Stimulated activated CD8-positive, alpha-beta memory T cell treated with anti-CD3 and anti-CD28 coated beads, Interleukin-12 subunit alpha, Interleukin-12 subunit beta, amount 100 ng/mL, for 24 hours (primary cell): ENCODE measurements around the gene KIF26B.
"Not testable (repeated sequence)": the region's sequence is repeated elsewhere in the genome, so short reads cannot be mapped to it uniquely, and the experiment has no call there.

Experiments
- DNase-seq: peaks from one replicate; pipeline ENCODE4 v3.0.0-alpha.2; 2020; ENCODE audit errors: extremely low read depth

The KIF26B gene

DNA sequence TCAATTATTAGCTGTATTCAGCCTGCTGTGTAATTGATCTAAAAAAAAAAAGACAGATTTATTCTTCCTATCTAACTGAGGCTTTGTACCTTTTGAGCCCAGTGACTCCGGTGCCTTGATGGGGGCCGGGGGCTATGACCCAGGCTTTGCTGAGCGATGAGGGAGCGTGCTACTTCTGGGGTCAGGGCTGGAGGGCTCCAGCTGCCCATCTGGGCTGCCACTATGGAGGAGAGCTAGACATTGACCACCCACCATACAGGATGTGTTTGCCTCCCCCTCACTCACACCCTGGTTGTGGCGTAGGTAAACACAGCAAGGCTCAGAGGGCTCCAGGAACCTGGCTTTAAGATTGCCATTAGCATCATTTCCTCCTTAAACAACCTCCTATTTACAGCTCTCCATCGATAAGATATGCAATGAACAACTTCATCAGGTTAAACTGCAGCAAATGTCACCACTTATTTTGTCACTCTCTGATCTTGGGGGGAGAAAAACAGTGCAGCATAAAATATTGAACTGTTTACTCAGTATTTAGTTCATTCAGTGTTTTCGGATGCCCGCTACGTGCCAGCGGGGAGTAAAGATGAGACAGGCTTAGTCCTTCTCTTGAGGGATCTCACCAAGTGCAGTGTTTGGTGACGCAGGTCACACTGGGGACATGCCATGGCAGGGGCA lies 231.6 kb downstream of the KIF26B start:
- DNase-seq: no peak

GRCh38 chr1:245388687-245389086 lies 233.9 kb downstream of the KIF26B start:
- DNase-seq: no peak

- no peak for DNase-seq
Measured at GRCh38 chr1:245389873-245390272, 235.1 kb downstream of the KIF26B start.

GRCh38 chr1:245390975-245391374 lies 236.2 kb downstream of the KIF26B start:
- no peak for DNase-seq

GRCh38 chr1:245393694-245394093 lies 238.9 kb downstream of the KIF26B start:
- no peak for DNase-seq

DNA sequence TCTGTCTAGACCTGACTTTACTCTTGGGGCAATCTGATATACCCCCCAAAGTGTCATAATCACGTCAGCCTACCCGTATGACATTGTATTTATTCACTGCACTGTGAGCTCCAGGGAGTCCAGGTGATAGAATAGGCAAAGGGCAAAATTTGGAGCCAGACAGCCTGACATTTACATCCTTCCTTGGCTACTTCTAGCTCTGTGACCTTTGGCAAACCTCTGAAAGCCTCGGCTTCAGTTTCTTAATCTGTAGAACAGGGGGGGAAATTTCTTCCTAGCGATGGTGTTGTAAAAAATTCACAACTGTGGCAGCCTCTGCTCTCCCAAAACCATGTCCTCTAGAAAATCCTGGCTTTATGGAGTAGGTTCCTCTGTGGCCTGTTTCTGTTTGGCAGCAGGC lies 240.9 kb downstream of the KIF26B start:
- no peak for DNase-seq

DNA sequence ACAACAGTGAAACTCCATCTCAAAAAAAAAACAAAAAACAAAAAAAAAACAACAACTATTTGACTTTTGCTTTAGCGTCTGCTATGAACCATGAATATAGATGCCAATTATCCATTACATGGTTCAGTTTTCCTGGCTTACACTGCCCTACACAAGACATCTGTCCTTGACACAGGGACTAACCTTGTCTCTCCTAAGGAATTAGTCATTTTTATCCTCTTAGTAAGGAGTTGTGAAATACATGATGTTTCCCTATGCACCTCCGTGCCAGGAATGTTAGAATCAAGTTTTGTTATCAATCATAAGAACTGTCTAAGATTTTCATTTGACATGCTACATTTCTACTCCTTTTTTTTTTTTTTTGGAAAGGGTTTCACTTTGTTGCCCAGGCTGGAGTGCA lies 241.8 kb downstream of the KIF26B start:
- no peak for DNase-seq

- DNase-seq: no peak
Measured at GRCh38 chr1:245397771-245398170, 243.0 kb downstream of the KIF26B start.

DNA sequence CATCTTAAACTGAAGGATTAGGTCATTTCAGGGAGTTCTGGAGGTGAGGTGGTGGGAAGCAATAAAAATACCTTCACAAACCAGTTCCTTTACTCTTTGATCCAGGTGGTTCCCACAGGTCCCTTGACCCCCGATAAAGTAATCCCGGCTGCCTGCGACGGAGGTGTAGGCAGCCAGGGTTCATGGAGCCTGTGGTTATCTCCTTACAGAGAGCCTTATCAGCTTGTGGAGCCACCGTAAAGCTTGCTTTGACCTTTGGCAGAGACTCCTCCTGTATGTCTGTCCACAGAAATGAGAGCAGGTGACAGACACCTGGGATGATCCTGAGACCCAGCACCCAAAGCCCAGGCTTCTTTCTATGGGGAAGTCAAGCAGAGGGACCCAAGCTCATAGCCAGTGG lies 243.4 kb downstream of the KIF26B start:
- no peak for DNase-seq

GRCh38 chr1:245401881-245402587 lies 247.2 kb downstream of the KIF26B start:
- no peak for DNase-seq

DNA sequence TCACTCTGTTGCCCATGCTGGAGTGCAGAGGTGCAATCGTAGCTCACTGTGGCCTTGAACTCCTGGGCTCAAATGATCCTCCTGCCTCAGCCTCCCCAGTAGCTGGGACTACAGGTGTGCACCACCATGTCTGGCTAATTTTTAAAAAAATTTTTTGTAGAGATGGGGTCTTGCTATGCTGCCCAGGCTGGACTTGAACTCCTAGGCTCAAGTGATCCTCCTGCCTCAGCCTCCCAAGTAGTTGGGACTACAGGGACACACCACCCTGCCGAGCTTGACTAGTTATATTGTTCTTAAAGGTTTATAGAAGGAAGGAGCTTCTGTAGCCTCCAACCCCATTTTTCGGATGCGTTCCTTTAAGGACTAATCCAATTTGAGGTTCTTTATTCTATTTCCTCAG lies 248.2 kb downstream of the KIF26B start:
- not testable (repeated sequence) for DNase-seq

DNA sequence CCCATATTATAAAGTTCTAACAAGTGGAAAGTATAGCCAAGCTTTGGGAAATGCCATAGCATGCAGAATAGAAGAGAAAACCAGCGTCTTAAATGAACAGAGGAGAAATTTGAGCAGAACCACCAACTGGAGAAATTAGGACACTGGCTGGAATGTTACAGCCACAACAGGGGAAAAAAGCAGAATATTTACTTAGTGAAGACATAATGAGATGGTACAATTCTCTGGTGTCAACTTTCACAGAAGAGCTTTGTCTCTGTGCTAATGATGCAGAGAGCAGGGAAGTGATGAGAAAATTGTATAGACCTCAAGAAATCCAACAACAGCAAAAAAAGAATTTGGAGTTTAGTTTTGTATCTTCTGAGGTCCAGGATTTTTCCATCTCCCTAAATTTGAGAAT lies 249.7 kb downstream of the KIF26B start:
- no peak for DNase-seq

DNA sequence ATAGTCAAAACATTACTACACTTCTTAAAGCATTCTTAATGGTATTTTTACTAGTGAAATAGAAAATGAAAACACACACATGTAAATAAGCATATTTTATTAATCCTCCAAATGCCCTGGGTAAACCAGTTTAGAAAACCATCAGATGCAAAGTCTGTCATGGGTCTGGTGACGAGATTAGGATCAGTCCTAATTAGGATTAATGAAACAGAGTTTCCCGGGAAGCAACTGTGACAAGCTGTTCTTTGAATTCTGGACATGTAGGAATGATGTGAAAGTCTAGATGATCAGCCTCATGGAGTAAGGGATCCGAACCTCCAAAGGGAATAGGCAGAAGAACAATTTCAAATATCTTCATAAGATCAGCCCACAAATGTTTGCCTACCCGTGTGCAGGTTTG lies 250.2 kb downstream of the KIF26B start:
- no peak for DNase-seq

DNA sequence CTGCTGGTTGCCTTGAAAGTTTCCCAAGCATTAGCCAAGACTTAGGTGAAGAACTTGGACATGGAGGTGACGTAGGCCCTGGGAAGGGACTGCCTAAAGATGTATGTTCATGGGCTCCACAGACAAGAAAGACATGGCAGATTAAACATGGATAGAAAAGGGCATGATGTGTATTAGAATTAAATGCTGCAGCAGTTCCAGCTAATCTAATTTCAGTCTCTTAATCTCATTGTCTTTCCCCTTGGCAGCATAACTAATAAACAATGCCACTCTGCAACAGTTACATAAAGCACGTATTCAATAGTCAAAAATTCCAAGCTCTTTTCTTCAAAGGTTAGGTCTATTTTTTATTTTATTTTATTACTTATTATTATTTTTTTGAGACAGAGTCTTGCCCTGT lies 251.6 kb downstream of the KIF26B start:
- no peak for DNase-seq

GRCh38 chr1:245407983-245408382 lies 253.2 kb downstream of the KIF26B start:
- no peak for DNase-seq

- no peak for DNase-seq
Measured at GRCh38 chr1:245409341-245410195, 254.8 kb downstream of the KIF26B start.

DNA sequence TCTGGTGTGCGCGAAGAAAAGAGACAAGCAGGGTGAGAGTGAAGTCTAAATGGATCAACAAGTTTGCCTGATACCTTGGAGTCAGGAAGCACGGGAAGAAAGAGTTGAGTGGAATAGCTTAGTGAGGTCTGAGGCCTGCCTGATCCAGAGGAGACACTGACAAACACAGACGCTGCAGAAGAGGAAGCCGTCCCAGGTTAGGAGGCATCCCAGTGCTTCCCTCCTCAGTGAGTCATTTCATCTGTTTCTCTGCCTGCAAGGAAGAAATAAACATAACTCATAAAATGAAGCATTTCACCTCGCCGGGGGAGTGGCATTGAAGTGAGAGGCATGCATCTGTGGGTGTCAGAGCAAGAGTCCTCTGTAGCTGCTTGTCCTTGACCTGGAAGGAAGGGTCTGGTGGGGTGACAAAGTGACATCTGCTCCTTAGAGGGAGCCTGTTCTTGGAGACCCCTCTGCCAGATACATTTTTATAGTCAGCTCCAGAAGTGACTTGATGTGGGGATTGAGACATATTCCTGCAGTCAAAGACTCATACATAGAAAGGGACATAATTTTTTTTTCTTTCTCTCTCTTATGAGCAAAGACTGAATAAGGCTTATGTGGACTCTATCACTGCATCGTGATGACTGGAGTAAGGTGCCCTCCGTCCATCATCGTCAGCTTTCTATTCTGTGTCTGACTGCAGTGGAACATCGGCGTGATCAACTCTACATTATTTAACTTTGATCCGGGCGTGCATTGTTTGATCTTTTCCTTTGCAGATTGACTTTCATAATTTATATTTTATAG lies 256.7 kb downstream of the KIF26B start:
- no peak for DNase-seq

DNA sequence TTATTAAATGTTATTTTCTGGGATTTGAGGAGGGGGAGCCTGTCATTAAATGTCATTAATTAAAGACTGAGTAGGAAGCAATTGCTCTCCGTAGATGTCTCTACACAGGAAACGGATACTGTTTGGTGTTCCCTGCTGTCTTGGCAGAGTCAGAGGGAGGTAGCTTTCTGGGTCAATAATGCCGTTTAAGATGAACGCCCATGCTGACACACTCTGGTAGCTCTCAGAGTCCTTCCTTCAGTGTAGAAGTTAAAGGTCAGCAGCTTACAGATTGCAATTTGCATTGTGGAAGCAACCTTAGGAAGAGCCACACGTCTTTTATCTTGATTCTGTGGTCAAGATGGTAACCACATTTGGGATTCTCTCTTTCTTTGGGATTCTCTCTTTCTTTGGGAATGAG lies 257.5 kb downstream of the KIF26B start:
- no peak for DNase-seq

- DNase-seq: no peak
Measured at GRCh38 chr1:245416781-245417180, 262.0 kb downstream of the KIF26B start.

DNA sequence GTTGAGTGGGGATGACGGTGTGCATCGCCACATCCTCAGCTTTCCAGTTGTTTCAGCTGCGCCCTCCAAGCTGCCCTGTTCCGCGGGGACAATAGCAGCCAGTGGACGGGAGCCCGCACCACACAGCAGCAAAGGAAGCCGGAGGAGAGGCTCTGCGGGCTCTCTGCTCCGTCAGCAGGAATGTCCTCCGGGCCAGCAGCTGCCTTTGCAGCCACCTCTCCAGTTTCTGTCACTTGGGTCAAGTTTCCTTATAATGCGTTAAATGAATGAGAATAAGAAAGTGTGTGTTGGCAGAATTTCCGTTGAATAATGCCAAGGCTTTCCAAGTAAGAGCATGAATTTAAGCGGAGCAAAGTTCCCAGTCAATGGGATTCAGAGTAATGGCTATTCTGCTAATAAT lies 263.3 kb downstream of the KIF26B start:
- DNase-seq: no peak

DNA sequence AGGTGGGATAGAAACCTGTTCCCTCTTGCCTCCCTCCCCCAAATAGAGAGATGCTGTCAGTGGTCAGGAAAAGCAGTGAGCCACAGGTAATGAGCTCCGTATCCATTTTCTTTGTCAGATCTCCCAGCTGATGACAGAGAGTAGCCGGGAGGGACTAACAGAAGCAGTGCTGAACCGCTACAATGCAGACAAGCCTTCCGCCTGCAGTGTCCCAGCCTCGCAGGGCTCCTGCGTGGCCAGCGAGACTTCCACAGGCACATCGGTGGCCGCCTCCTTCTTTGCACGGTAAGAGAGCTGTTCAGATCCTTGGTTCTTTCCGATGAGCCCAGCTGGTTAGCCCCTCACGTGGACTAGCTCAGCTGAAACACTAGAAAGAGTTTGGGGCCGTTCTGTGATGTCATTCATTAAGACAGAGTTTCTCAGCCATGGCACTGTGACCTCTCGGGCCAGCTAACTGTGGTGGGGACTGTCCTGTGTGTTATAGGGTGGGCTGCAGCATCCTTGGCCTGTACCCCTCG lies 264.7 kb downstream of the KIF26B start:
- no peak for DNase-seq

- DNase-seq: no peak
Measured at GRCh38 chr1:245419989-245420388, 265.2 kb downstream of the KIF26B start.
